H1 (cell line): ENCODE results near the gene B3GALT6. TPM values are rescaled to one million over a fixed set of nuclear protein-coding genes. Genes with fewer than 3 reads are reported as not detected.

ENCODE experiments used
- CTCF ChIA-PET: fragments of 300-600 bp; sonication (Branson Sonifier 250); formaldehyde crosslinking; loops from one replicate; lab custom pipeline; 2021; ENCODE audit not compliant: partially characterized antibody; lab: Charles Lee
- POLR2A ChIA-PET: fragments of 300-600 bp; sonication (Branson Sonifier 250); formaldehyde crosslinking; loops from one replicate; lab custom pipeline; 2021; ENCODE audit warnings: inconsistent platforms; ENCODE audit not compliant: partially characterized antibody; lab: Charles Lee
- DNase-seq, 2 experiments: peaks; one replicate each; pipeline versions ENCODE4 v3.0.0 to v3.0.0-alpha.2; 2010 to 2022; ENCODE audit warnings: low spot score in 2 of 2, low read depth in 1 of 2, mixed read lengths in 1 of 2
- FAIRE-seq: peaks from 2 replicates; lab custom pipeline; 2011; peaks lifted over from hg19 to GRCh38; lab: Jason Lieb, UNC
- H2AFZ ChIP-seq: 2 replicates; pipeline ENCODE4 v1.8.1; 2012; ENCODE audit warnings: low read length, inconsistent platforms
- H2AK5ac ChIP-seq: 2 replicates; pipeline ENCODE4 v1.6.1; 2013; ENCODE audit warnings: low read depth, low read length
- H2BK120ac ChIP-seq: replicated peaks from 2 replicates; pipeline ENCODE3; 2013; ENCODE audit warnings: low read depth, low read length, inconsistent platforms
- H2BK12ac ChIP-seq: 2 replicates; pipeline ENCODE4 v1.6.1; 2013; ENCODE audit warnings: low read depth, low read length
- H2BK15ac ChIP-seq: 2 replicates; pipeline ENCODE4 v1.6.1; 2013; ENCODE audit warnings: low read length
- H2BK20ac ChIP-seq: 2 replicates; pipeline ENCODE4 v1.6.1; 2013; ENCODE audit warnings: low read length
- H2BK5ac ChIP-seq: 2 replicates; pipeline ENCODE4 v1.6.1; 2013; ENCODE audit warnings: low read depth, low read length
- H3K14ac ChIP-seq: 2 replicates; pipeline ENCODE4 v1.6.1; 2013; ENCODE audit warnings: inconsistent platforms; ENCODE audit not compliant: insufficient read length
- H3K18ac ChIP-seq: 2 replicates; pipeline ENCODE4 v1.6.1; 2013; ENCODE audit warnings: low read length; ENCODE audit errors: extremely low read depth
- H3K23ac ChIP-seq: 2 replicates; pipeline ENCODE4 v1.6.1; 2013; ENCODE audit warnings: inconsistent platforms; ENCODE audit not compliant: insufficient read length
- H3K23me2 ChIP-seq: 2 replicates; pipeline ENCODE4 v1.6.1; 2013; ENCODE audit warnings: low read depth, low read length
- H3K27ac ChIP-seq: 2 replicates; pipeline ENCODE4 v1.6.1; 2011; ENCODE audit warnings: low read depth, low read length, inconsistent platforms
- H3K27me3 ChIP-seq, 4 experiments: replicated peaks in 1 of 4; 1 replicate in 1 of 4; 2 replicates in 3 of 4; pipeline versions ENCODE4 v1.6.1 to v1.8.1; 2011 to 2013; ENCODE audit warnings: low read length in 3 of 4, mild to moderate bottlenecking in 3 of 4, inconsistent platforms in 2 of 4, mixed read lengths in 2 of 4, moderate library complexity in 1 of 4; ENCODE audit not compliant: control insufficient read depth in 3 of 4, insufficient read depth in 3 of 4; ENCODE audit errors: extremely low read depth in 1 of 4
- H3K36me3 ChIP-seq, 4 experiments: 2 replicates each; pipeline versions ENCODE4 v1.6.1 to v1.8.1; 2011 to 2013; ENCODE audit warnings: mild to moderate bottlenecking in 4 of 4, low read length in 3 of 4, moderate library complexity in 2 of 4, control low read depth in 1 of 4, inconsistent platforms in 1 of 4; ENCODE audit not compliant: insufficient read depth in 4 of 4, control insufficient read depth in 2 of 4
- H3K4ac ChIP-seq: replicated peaks from 2 replicates; pipeline ENCODE3; 2013; ENCODE audit warnings: low read length, low read depth, mixed read lengths, inconsistent platforms; ENCODE audit not compliant: insufficient read length
- H3K4me1 ChIP-seq, 4 experiments: replicated peaks in 1 of 4; 1 replicate in 1 of 4; 2 replicates in 3 of 4; pipeline versions ENCODE4 v1.6.1 to v1.8.1; 2011 to 2013; ENCODE audit warnings: low read length in 3 of 4, inconsistent platforms in 2 of 4, mixed read lengths in 1 of 4; ENCODE audit not compliant: insufficient read depth in 4 of 4, control insufficient read depth in 3 of 4
- H3K4me2 ChIP-seq, 2 experiments: 2 replicates each; pipeline versions ENCODE4 v1.6.1 to v1.8.1; 2011 to 2013; ENCODE audit warnings: low read depth in 2 of 2, low read length in 2 of 2, control low read depth in 1 of 2, inconsistent platforms in 1 of 2, mild to moderate bottlenecking in 1 of 2; ENCODE audit not compliant: insufficient read depth in 1 of 2
- H3K4me3 ChIP-seq, 4 experiments: fragments of 200-600, 300-600 bp in 1 of 4; sonication (generic), shearing (Covaris generic), sonication (Bioruptor Twin) in 1 of 4; 2 replicates each; pipeline versions ENCODE4 v1.5.1 to v1.8.1; 2011 to 2016; ENCODE audit warnings: low read length in 4 of 4, low read depth in 3 of 4, control low read depth in 2 of 4, inconsistent platforms in 2 of 4, mild to moderate bottlenecking in 2 of 4, mixed read lengths in 1 of 4, moderate library complexity in 1 of 4; ENCODE audit not compliant: insufficient read depth in 2 of 4; ENCODE audit errors: extremely low read depth in 1 of 4
- H3K56ac ChIP-seq: replicated peaks from 2 replicates; pipeline ENCODE3; 2013; ENCODE audit warnings: low read depth, mild to moderate bottlenecking, mixed read lengths, low read length, inconsistent platforms; ENCODE audit not compliant: insufficient read length
- H3K79me1 ChIP-seq: 2 replicates; pipeline ENCODE4 v1.6.1; 2013; ENCODE audit warnings: low read depth, low read length, control low read depth
- H3K79me2 ChIP-seq, 2 experiments: 2 replicates each; pipeline versions ENCODE4 v1.6.1 to v1.8.1; 2012 to 2013; ENCODE audit warnings: low read length in 2 of 2, mild to moderate bottlenecking in 2 of 2, inconsistent platforms in 1 of 2; ENCODE audit not compliant: insufficient read depth in 2 of 2, control insufficient read depth in 1 of 2
- H3K9ac ChIP-seq, 4 experiments: replicated peaks in 1 of 4; 1 replicate in 1 of 4; 2 replicates in 3 of 4; pipeline versions ENCODE4 v1.6.1 to v1.8.1; 2011 to 2013; ENCODE audit warnings: low read depth in 3 of 4, low read length in 3 of 4, control low read depth in 2 of 4, mild to moderate bottlenecking in 2 of 4, moderate library complexity in 2 of 4, inconsistent platforms in 1 of 4; ENCODE audit errors: extremely low read depth in 1 of 4
- H3K9me3 ChIP-seq, 2 experiments: 2 replicates each; pipeline versions ENCODE4 v1.6.1 to v1.8.1; 2012 to 2013; ENCODE audit warnings: mild to moderate bottlenecking in 2 of 2, moderate library complexity in 2 of 2, control low read depth in 1 of 2, inconsistent platforms in 1 of 2, low read depth in 1 of 2, low read length in 1 of 2, mixed read lengths in 1 of 2; ENCODE audit not compliant: insufficient read depth in 2 of 2
- H4K20me1 ChIP-seq, 2 experiments: replicated peaks in 1 of 2; 2 replicates each; pipeline versions ENCODE3 to v1.8.1; 2011 to 2013; ENCODE audit warnings: inconsistent platforms in 2 of 2, low read length in 2 of 2, mild to moderate bottlenecking in 1 of 2; ENCODE audit not compliant: insufficient read depth in 2 of 2, control insufficient read depth in 1 of 2
- H4K5ac ChIP-seq: 2 replicates; pipeline ENCODE4 v1.6.1; 2013; ENCODE audit warnings: low read length, low read depth, mixed read lengths, inconsistent platforms; ENCODE audit not compliant: insufficient read length
- H4K8ac ChIP-seq: 2 replicates; pipeline ENCODE4 v1.8.0; 2013; ENCODE audit warnings: mild to moderate bottlenecking, moderate library complexity, low read length, inconsistent platforms; ENCODE audit not compliant: insufficient read depth; ENCODE audit errors: extremely low read depth
- H4K91ac ChIP-seq: replicated peaks from 2 replicates; pipeline ENCODE3; 2013; ENCODE audit warnings: low read length, mixed read lengths, inconsistent platforms; ENCODE audit not compliant: insufficient read length
- E2F6 ChIP-seq: IDR thresholded peaks from 2 replicates; pipeline ENCODE4 v1.6.1; 2012; ENCODE audit warnings: inconsistent platforms
- KDM4A ChIP-seq: IDR thresholded peaks from one replicate; pipeline ENCODE4 v1.7.1; 2012; ENCODE audit warnings: low read depth, mild to moderate bottlenecking, moderate library complexity, low read length, inconsistent platforms; ENCODE audit not compliant: severe bottlenecking
- MAX ChIP-seq: IDR thresholded peaks from 2 replicates; pipeline ENCODE4 v1.6.1; 2012; ENCODE audit warnings: inconsistent platforms
- RNF2 ChIP-seq: fragments of 200-900, 300-1000 bp; sonication (generic); IDR thresholded peaks from 2 replicates; pipeline ENCODE4 v1.7.1; 2016; ENCODE audit warnings: borderline replicate concordance, low read depth, mild to moderate bottlenecking, antibody characterized with exemption, low read length; ENCODE audit not compliant: poor library complexity, severe bottlenecking; ENCODE audit errors: missing control alignments
- USF2 ChIP-seq: IDR thresholded peaks from 2 replicates; pipeline ENCODE4 v1.6.1; 2011; ENCODE audit warnings: low read length, improper control_type of control experiment
- WGBS, 2 experiments: shearing (Covaris generic) in 1 of 2; methylation state at CpG; one replicate each; pipeline versions ENCODE4 v1.1.6 to v1.1.7; 2013 to 2015; ENCODE audit warnings: low lambda C conversion rate in 2 of 2, mixed read lengths in 2 of 2, inconsistent platforms in 1 of 2, low coverage in 1 of 2, missing lambda C conversion rate in 1 of 2; ENCODE audit not compliant: insufficient replicate concordance in 2 of 2, insufficient coverage in 1 of 2, insufficient read length in 1 of 2; ENCODE audit errors: extremely low coverage in 1 of 2, missing lambda C conversion rate in 1 of 2; 5-methylcytosine and 5-hydroxymethylcytosine counted together
- long read RNA-seq, 2 experiments: library from RNA in 1 of 2; library from capped mRNA in 1 of 2; stranded (forward); transcript quantifications; one replicate each; pipeline ENCODE4 v2.0.0, GENCODE V29; 2021; ENCODE audit warnings: inconsistent platforms in 1 of 2
- polyA minus RNA-seq, 3 experiments: library from RNA; depleted of rRNA, polyadenylated mRNA; stranded (reverse); fragments of >200 nt; gene quantifications; 1 replicate in 2 of 3; 2 replicates in 1 of 3; pipeline ENCODE4 v1.2.3, GENCODE V29; 2011
- polyA plus RNA-seq, 7 experiments: library from polyadenylated mRNA; depleted of rRNA in 3 of 7; stranded (reverse) in 5 of 7; unstranded in 2 of 7; fragments of >200 nt in 5 of 7; fragments of 200-250 nt in 2 of 7; gene quantifications; 1 replicate in 5 of 7; 2 replicates in 1 of 7; 4 replicates in 1 of 7; pipeline versions ENCODE4 v1.2.1 to v1.2.3, GENCODE V29; 2011 to 2013; ENCODE audit warnings: missing spikeins in 2 of 7, mixed read lengths in 2 of 7
- total RNA-seq: library from RNA; stranded (reverse); fragmentation: NEBNext Ultra II Directional; extraction: Animal tissue kit (Norgen Biotek cat#: 25700); gene quantifications from 2 replicates; pipeline ENCODE4 v1.2.1, GENCODE V29; 2021

The B3GALT6 gene
- total RNA-seq, result 18.2 and 18.4 TPM in 2 replicates
- polyA plus RNA-seq (2011; rRNA removed), result 20.4 and 23.1 TPM in 2 replicates
- 15.3 TPM for polyA plus RNA-seq (2011; cell fraction: cytosol; rRNA removed)
- 17.2 TPM for polyA plus RNA-seq (2011; cell fraction: nucleus; rRNA removed)
- polyA plus RNA-seq (2012, experiment 1 of 2), result 10.3 to 13.2 TPM (median 12.4 TPM) in 4 replicates
- 14.7 TPM for polyA plus RNA-seq (2012, experiment 2 of 2)
- 14.0 TPM for polyA plus RNA-seq (2013, experiment 1 of 2)
- polyA plus RNA-seq (2013, experiment 2 of 2), result 13.4 TPM
- polyA minus RNA-seq (2011; rRNA and poly(A)+ RNA removed), result 3.6 and 5.1 TPM in 2 replicates
- polyA minus RNA-seq (2011; cell fraction: cytosol; rRNA and poly(A)+ RNA removed), result 11.4 TPM
- polyA minus RNA-seq (2011; cell fraction: nucleus; rRNA and poly(A)+ RNA removed), result 18.1 TPM
- long read RNA-seq, experiment 1, transcript B3GALT6-201 (1 exons, 2,783 nt), result major isoform, 21 of 24 reads
- long read RNA-seq, experiment 1, partial matches to known transcripts, result 0 of 24 reads
- long read RNA-seq, experiment 1, other reads (novel, unspliced or antisense), result 0 of 24 reads
- long read RNA-seq, experiment 2, transcript B3GALT6-201 (1 exons, 2,783 nt), result major isoform, 5 of 5 reads
- long read RNA-seq, experiment 2, partial matches to known transcripts, result 0 of 5 reads
- long read RNA-seq, experiment 2, other reads (novel, unspliced or antisense), result 0 of 5 reads

GRCh38 chr1:1232208-1232795 is at the start of gene B3GALT6:
Gene B3GALT6 (plus strand): TSS chr1:1232237. CDS start chr1:1232279, 42 bp downstream.
- Histone ChIP-seq H2AFZ (peak within 1 kb of the TSS; percentile 21; the same call in 1 of the 2 replicates), H3K14ac (no peak within 1 kb of the TSS), H3K79me1 (peaks cover 37% of the 10 kb centered on the region), H3K79me2 (peaks cover 6 to 34% of the 10 kb centered on the region in 2 experiments; a peak in 3 of 4 replicates), H3K4me2 (peak within 1 kb of the TSS; percentile 81 to 88), H2BK5ac (peak within 1 kb of the TSS; percentile 15; the same call in 1 of the 2 replicates), H3K9me3 (peaks cover 0 to 9% of the 10 kb centered on the region in 2 experiments; a peak in 2 of 4 replicates), H3K4me1 (peaks cover 0 to 11% (median under 1%) of the 10 kb centered on the region in 4 experiments; a peak in 4 of 7 replicates), H2BK120ac (no peak within 1 kb of the TSS), H3K56ac (peak within 1 kb of the TSS; percentile 30), H4K5ac (no peak within 1 kb of the TSS), H3K4me3 (peak within 1 kb of the TSS; percentile 86 to 92 (median 90)), H3K4ac (peak within 1 kb of the TSS; percentile 91), H2AK5ac (peak within 1 kb of the TSS; percentile 25; the same call in 1 of the 2 replicates), H2BK15ac (peak within 1 kb of the TSS; percentile 88; the same call in 1 of the 2 replicates), H2BK12ac (peak within 1 kb of the TSS; percentile 17; the same call in 1 of the 2 replicates), H3K23me2 (peaks cover 7% of the 10 kb centered on the region), H3K9ac (peak within 1 kb of the TSS; percentile 58 to 89 (median 80)), H4K20me1 (peaks cover 1 to 25% of the 10 kb centered on the region in 2 experiments), H3K23ac (no peak within 1 kb of the TSS), H2BK20ac (no peak within 1 kb of the TSS), H3K27ac (peak within 1 kb of the TSS; percentile 86), H3K36me3 (peaks cover 2 to 22% (median 4%) of the 10 kb centered on the region in 4 experiments; a peak in 4 of 8 replicates), H4K91ac (no peak within 1 kb of the TSS), H4K8ac (peak within 1 kb of the TSS; percentile 91), H3K27me3 (no peaks in the 10 kb centered on the region; a peak in 1 of 7 replicates), H3K18ac (peak within 1 kb of the TSS; percentile 60; the same call in 1 of the 2 replicates)
- POLR2A ChIA-PET, result interaction anchor here (0.6 to 2.3 kb wide), 8 partner anchors 9 to 257 kb away, joined by 3 to 12 read pairs (median 4); partner anchors contain the start of gene C1QTNF12
- DNase-seq, result no peak
- TF ChIP-seq E2F6, result peak; percentile 91
- peak; percentile 33 for TF ChIP-seq KDM4A
- TF ChIP-seq MAX, result peak; percentile 97
- peak; percentile 31 for TF ChIP-seq RNF2
- no peak for TF ChIP-seq USF2
- no peak for FAIRE-seq
- CTCF ChIA-PET, result interaction anchor here (0.6 to 1.6 kb wide), 3 partner anchors 24 to 110 kb away, joined by 3 to 6 read pairs (median 3); no protein-coding TSS in a partner anchor
- WGBS, 2 experiments, result 22% methylated on average over 76 of the region's 100 CpGs; no CpG with 5 or more reads in 1 of the 2 experiments
